HL-60 (cell line): ENCODE data around the gene DDO.

Experiments
- DNase-seq, 2 experiments: peaks; one replicate each; pipeline ENCODE4 v3.0.0-alpha.2; 2010 to 2020; ENCODE audit warnings: low read depth in 1 of 2, low spot score in 1 of 2
- H3K27ac ChIP-seq: fragments of 250-450 bp; sonication (Bioruptor Pico); replicated peaks from 2 replicates; pipeline ENCODE4 v1.5.1; 2020; ENCODE audit warnings: mild to moderate bottlenecking, moderate library complexity
- H3K27me3 ChIP-seq: fragments of 250-450 bp; sonication (Bioruptor Pico); 2 replicates; pipeline ENCODE4 v1.5.1; 2021; ENCODE audit warnings: mild to moderate bottlenecking, moderate library complexity; ENCODE audit not compliant: insufficient read depth, poor library complexity, severe bottlenecking
- H3K4me3 ChIP-seq: replicated peaks from 2 replicates; pipeline ENCODE4 v1.5.1; 2011; ENCODE audit warnings: mild to moderate bottlenecking, control low read depth, low read length; ENCODE audit not compliant: insufficient read depth
- GABPA ChIP-seq: IDR thresholded peaks from 2 replicates; pipeline ENCODE4 v1.6.1; 2012; ENCODE audit warnings: low read depth
- POLR2AphosphoS5 ChIP-seq: IDR thresholded peaks from 2 replicates; pipeline ENCODE4 v1.6.1; 2012; ENCODE audit warnings: low read depth
- SPI1 ChIP-seq: IDR thresholded peaks from 2 replicates; pipeline ENCODE4 v1.6.1; 2012; ENCODE audit warnings: low read depth, mild to moderate bottlenecking, borderline replicate concordance
- TF ChIP-seq, protein P1 (sequence below): IDR thresholded peaks from one replicate; pipeline ENCODE4 v1.5.1; 2011; ENCODE audit warnings: low read length, control low read depth, inconsistent platforms; ENCODE audit not compliant: insufficient read depth
- TF ChIP-seq, protein P2 (sequence below): IDR thresholded peaks from 2 replicates; pipeline ENCODE4 v1.6.1; 2012; ENCODE audit warnings: low read depth; ENCODE audit not compliant: insufficient replicate concordance

DDO gene

DNA sequence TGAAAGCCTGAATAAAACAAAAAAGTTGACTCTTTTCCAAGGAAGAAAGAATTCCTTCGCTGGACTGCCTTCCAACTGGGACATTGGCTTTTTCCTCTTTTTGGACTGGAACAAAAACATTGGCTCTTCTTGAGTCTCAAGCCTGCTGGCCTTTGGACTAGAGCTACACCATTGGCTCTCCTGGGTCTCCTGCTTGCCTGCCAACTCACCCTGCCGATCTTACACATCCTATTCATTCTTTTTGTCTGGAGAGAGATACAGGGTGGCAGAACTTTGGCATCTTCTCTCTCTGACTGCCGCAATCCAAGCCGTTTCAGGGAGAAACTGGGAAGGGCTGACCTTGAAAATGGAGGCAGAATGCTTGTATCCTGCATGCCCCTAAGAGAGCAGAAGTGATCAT lies 20.2 kb downstream of the DDO start:
- DNase-seq: no peak
- Histone ChIP-seq H3K27ac (no peak overlapping the region), H3K4me3 (no peak overlapping the region), H3K27me3 (no peaks in the 10 kb centered on the region)
- TF ChIP-seq SPI1: no peak
- TF ChIP-seq POLR2AphosphoS5: no peak
- TF ChIP-seq, protein P1, sequence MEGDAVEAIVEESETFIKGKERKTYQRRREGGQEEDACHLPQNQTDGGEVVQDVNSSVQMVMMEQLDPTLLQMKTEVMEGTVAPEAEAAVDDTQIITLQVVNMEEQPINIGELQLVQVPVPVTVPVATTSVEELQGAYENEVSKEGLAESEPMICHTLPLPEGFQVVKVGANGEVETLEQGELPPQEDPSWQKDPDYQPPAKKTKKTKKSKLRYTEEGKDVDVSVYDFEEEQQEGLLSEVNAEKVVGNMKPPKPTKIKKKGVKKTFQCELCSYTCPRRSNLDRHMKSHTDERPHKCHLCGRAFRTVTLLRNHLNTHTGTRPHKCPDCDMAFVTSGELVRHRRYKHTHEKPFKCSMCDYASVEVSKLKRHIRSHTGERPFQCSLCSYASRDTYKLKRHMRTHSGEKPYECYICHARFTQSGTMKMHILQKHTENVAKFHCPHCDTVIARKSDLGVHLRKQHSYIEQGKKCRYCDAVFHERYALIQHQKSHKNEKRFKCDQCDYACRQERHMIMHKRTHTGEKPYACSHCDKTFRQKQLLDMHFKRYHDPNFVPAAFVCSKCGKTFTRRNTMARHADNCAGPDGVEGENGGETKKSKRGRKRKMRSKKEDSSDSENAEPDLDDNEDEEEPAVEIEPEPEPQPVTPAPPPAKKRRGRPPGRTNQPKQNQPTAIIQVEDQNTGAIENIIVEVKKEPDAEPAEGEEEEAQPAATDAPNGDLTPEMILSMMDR: no peak
- TF ChIP-seq GABPA: no peak
- TF ChIP-seq, protein P2, sequence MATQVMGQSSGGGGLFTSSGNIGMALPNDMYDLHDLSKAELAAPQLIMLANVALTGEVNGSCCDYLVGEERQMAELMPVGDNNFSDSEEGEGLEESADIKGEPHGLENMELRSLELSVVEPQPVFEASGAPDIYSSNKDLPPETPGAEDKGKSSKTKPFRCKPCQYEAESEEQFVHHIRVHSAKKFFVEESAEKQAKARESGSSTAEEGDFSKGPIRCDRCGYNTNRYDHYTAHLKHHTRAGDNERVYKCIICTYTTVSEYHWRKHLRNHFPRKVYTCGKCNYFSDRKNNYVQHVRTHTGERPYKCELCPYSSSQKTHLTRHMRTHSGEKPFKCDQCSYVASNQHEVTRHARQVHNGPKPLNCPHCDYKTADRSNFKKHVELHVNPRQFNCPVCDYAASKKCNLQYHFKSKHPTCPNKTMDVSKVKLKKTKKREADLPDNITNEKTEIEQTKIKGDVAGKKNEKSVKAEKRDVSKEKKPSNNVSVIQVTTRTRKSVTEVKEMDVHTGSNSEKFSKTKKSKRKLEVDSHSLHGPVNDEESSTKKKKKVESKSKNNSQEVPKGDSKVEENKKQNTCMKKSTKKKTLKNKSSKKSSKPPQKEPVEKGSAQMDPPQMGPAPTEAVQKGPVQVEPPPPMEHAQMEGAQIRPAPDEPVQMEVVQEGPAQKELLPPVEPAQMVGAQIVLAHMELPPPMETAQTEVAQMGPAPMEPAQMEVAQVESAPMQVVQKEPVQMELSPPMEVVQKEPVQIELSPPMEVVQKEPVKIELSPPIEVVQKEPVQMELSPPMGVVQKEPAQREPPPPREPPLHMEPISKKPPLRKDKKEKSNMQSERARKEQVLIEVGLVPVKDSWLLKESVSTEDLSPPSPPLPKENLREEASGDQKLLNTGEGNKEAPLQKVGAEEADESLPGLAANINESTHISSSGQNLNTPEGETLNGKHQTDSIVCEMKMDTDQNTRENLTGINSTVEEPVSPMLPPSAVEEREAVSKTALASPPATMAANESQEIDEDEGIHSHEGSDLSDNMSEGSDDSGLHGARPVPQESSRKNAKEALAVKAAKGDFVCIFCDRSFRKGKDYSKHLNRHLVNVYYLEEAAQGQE: no peak

DNA sequence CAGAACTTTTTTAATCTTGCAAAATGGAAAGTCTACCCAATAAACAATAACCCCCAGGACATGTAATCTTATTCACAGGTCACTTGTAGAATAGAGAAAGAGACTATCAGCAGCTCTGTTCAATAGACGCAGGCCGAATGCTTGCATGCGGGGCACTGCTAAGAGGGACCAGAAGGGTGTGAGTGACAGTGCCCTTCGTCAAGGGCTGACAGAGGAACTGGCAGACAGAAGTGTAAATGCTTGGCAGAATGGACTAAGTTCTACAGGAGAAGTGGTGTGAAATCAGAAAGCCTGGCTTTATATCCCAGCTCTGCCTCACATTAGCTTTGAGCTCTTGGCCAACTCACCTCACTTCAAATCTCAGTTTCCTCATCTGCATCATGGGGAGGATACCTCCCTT lies 21.0 kb downstream of the DDO start:
- TF ChIP-seq, protein P2: no peak
- TF ChIP-seq POLR2AphosphoS5 (no peak), GABPA (no peak), SPI1 (no peak)
- TF ChIP-seq, protein P1: no peak
- no peak overlapping the region for H3K4me3 ChIP-seq
- DNase-seq: no peak
- H3K27me3 ChIP-seq: no peaks in the 10 kb centered on the region
- no peak overlapping the region for H3K27ac ChIP-seq

DNA sequence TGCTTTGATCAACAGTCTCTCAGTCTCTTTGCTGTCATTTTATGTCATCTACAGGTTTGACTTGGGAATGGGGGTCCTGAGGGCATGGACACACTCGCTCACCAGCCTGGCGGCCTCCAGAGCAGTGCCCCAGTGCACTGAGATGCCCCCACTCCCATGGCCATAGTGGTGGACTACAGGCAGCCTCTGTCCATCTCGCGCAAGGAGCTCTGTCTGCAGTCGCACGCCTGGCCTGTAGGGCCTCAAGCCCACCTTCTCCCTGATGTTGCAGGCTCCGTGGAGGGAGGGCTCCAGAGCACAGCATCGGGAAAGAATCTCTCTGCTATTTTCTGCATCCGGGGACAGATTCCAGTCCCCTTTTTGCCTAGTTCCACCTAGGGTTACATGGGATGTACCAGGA lies 22.6 kb downstream of the DDO start:
- no peak for DNase-seq
- no peak for TF ChIP-seq SPI1
- TF ChIP-seq, protein P2: no peak
- TF ChIP-seq POLR2AphosphoS5: no peak
- TF ChIP-seq, protein P1: no peak
- no peak for TF ChIP-seq GABPA
- H3K27ac ChIP-seq: no peak overlapping the region
- H3K27me3 ChIP-seq: no peaks in the 10 kb centered on the region
- no peak overlapping the region for H3K4me3 ChIP-seq
